Heart left ventricle (tissue), 13 donors: ENCODE measurements around the gene HVCN1.

Experiments used
- CTCF ChIP-seq, 12 donors: fragments of 200-600 bp; sonication (generic) in 4 of 12; IDR thresholded peaks; one replicate each; pipeline versions ENCODE4 v1.5.0 to v1.8.0; 2018 to 2022; ENCODE audit warnings: antibody characterized with exemption in 12 of 12, mild to moderate bottlenecking in 5 of 12
- POLR2A ChIP-seq, 2 donors: fragments of 450-650 bp; IDR thresholded peaks; one replicate each; pipeline ENCODE4 v1.6.1; 2017; ENCODE audit warnings: antibody characterized with exemption in 2 of 2, mild to moderate bottlenecking in 2 of 2, moderate library complexity in 2 of 2
- donor health status: ischemic (EF 13 %, LVEDD 7.1; RV severe dilation, severe dysfunction).
- donor health status: DM: no; HTN: yes; CAD: no.
- donor health status: DM: no; HTN: no; CAD: no.
- donor health status: ischemic (EF 25% LVEDD 6.9; RV normal size, moderate dysfunction).
- donor health status: ischemic (EF 25% LVEDD 5.7; RV mildly dilated, moderate dysfunction).
- donor health status: ischemic (EF 35%, LVEDD 5.7; RV mildly dilated, moderate dysfunction).
- donor health status: nonischemic (EF 11% LVEDD 7.7; RV severe dilation, severe dysfunction).
- donor health status: DM: yes; HTN: yes; CAD: no.
- donor health status: PGD.
- donor health status: ischemic (EF 29% LVEDD 5.4; RV normal size, mild dysfunction).
- donor health status: nonischemic (EF 23%, LVEDD 6.1; RV moderate dilation, normal function).

- TF ChIP-seq CTCF (IDR thresholded peaks at IDR 0.05) (no peak), POLR2A (IDR thresholded peaks at IDR 0.05) (no peak)
Measured at GRCh38 chr12:110613071-110613770, 75.7 kb downstream of the HVCN1 start.
